HEK293 (cell line): ENCODE measurements around the gene CAPN5.

ENCODE experiments used
- CTCF ChIP-seq: fragments of 450-650 bp; formaldehyde crosslinking; IDR thresholded peaks from 2 replicates; pipeline ENCODE4 v1.5.1; 2016; ENCODE audit warnings: missing biosample characterization, missing genetic modification characterization
- HIC1 ChIP-seq: fragments of 450-650 bp; formaldehyde crosslinking; IDR thresholded peaks from 2 replicates; pipeline ENCODE4 v1.5.1; 2016; ENCODE audit warnings: missing biosample characterization, missing genetic modification characterization
- PATZ1 ChIP-seq: fragments of 450-650 bp; formaldehyde crosslinking; IDR thresholded peaks from 2 replicates; pipeline ENCODE4 v1.5.1; 2016; ENCODE audit warnings: missing biosample characterization, missing genetic modification characterization
- REST ChIP-seq: fragments of 450-650 bp; formaldehyde crosslinking; IDR thresholded peaks from 2 replicates; pipeline ENCODE4 v1.5.1; 2016; ENCODE audit warnings: missing biosample characterization, missing genetic modification characterization
- ZBTB11 ChIP-seq: fragments of 450-650 bp; formaldehyde crosslinking; conservative IDR thresholded peaks from 2 replicates; pipeline ENCODE4 v1.5.1; 2016; ENCODE audit warnings: low read depth, missing biosample characterization, missing genetic modification characterization
- ZBTB49 ChIP-seq: fragments of 450-650 bp; formaldehyde crosslinking; IDR thresholded peaks from 2 replicates; pipeline ENCODE4 v1.5.1; 2016; ENCODE audit warnings: missing biosample characterization, missing genetic modification characterization, low read depth
- ZNF121 ChIP-seq: fragments of 450-650 bp; formaldehyde crosslinking; IDR thresholded peaks from 2 replicates; pipeline ENCODE4 v1.5.1; 2016; ENCODE audit warnings: missing biosample characterization, missing genetic modification characterization
- ZNF221 ChIP-seq: fragments of 450-650 bp; formaldehyde crosslinking; IDR thresholded peaks from 2 replicates; pipeline ENCODE4 v1.5.1; 2017; ENCODE audit warnings: missing biosample characterization, missing genetic modification characterization, borderline replicate concordance
- ZNF24 ChIP-seq: fragments of 450-650 bp; formaldehyde crosslinking; IDR thresholded peaks from 2 replicates; pipeline ENCODE4 v1.5.1; 2016; ENCODE audit warnings: missing biosample characterization, missing genetic modification characterization
- ZNF302 ChIP-seq: fragments of 450-650 bp; formaldehyde crosslinking; IDR thresholded peaks from 2 replicates; pipeline ENCODE4 v1.5.1; 2016; ENCODE audit warnings: missing biosample characterization, missing genetic modification characterization, low read depth
- ZNF530 ChIP-seq: fragments of 450-650 bp; formaldehyde crosslinking; IDR thresholded peaks from 2 replicates; pipeline ENCODE4 v1.5.1; 2016; ENCODE audit warnings: low read depth, missing biosample characterization, missing genetic modification characterization

GRCh38 chr11:77035580-77035979 lies 31.2 kb upstream of the CAPN5 start:
- TF ChIP-seq ZNF530 (tag by site-specific recombination) = no peak
- no peak for TF ChIP-seq CTCF
- no peak for TF ChIP-seq ZNF24 (tag by site-specific recombination)
- no peak for TF ChIP-seq ZNF121
- TF ChIP-seq REST (tag by site-specific recombination) = no peak
- TF ChIP-seq HIC1 = no peak
- TF ChIP-seq ZNF302 (tag by site-specific recombination) = no peak
- TF ChIP-seq ZBTB11 (tag by site-specific recombination) = no peak
- no peak for TF ChIP-seq ZNF221 (tag by site-specific recombination)
- TF ChIP-seq ZBTB49 (tag by site-specific recombination) = no peak
- no peak for TF ChIP-seq PATZ1 (tag by site-specific recombination)
